Stimulated activated CD8-positive, alpha-beta memory T cell treated with anti-CD3 and anti-CD28 coated beads, Interleukin-7, amount 100 ng/mL, for 4 hours (primary cell): ENCODE measurements around the gene HHAT.

Experiments
- DNase-seq, 2 donors: peaks; one replicate each; pipeline ENCODE4 v3.0.0-alpha.2; 2020; ENCODE audit warnings: low read depth in 2 of 2

Gene HHAT

GRCh38 chr1:210440081-210440480 lies 111.4 kb downstream of the HHAT start:
- DNase-seq, result no peak

DNA sequence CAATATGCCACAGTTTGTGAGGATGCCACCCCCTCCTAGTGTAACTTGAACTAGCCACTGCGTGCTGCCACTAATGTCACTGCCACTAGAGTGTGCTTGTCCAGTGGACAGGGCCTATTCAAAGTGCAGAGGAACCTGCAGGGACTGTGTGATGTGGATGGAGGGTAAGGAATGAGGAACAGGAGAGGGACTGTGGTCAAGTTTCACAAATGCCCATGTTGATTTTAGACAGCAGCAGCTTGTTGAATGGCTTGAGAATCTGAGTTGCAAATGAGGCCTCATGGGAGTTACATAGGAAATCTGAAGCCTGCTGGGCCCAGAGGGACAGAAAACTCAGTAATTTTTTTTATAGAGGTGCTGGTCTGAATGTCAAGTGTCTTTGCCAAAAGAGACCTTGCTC lies 112.3 kb downstream of the HHAT start:
- DNase-seq, result no peak

DNA sequence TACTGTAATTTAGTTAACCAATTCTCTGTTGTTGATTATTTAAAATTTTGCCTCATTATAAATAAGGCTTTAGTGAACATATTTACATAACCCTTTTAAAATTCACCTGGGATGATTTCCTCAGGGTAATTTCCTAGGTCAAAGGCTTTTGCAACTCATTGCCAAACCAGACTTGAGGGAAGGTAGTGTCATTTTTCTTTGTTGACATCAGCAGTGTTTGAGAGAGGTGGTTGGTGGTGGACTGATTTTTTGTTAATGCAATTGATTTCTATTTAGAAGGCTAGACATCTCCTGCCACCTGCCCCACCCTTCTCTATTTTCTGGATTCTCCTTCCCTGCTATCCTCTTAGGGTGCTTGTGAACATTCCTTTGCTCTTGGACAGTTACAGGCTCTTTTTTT lies 116.8 kb downstream of the HHAT start:
- DNase-seq, result no peak

- DNase-seq, result no peak
Observed at GRCh38 chr1:210445931-210446330, 117.2 kb downstream of the HHAT start.

DNA sequence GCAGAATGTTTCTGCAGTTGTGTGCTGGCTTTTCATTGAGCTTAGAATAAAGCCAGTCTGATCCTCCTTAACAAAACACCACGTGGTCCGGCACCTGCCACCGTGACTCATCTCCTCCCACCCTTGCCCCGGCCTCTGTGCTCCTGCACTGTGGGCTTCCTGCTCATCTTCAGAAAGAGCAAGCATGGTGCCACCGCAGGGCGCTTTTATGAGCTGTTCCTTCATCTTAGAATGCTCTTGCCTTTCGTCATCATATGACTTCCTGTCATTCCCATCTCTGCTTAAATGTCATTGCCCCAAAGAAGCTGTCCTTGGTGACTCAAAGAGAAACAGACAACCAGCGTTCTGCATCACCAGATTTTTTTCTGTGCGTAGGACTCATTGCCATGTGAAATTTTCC lies 117.8 kb downstream of the HHAT start:
- peak; percentile 82 to 86 for DNase-seq

GRCh38 chr1:210447456-210448057 lies 118.9 kb downstream of the HHAT start:
- no peak for DNase-seq

DNA sequence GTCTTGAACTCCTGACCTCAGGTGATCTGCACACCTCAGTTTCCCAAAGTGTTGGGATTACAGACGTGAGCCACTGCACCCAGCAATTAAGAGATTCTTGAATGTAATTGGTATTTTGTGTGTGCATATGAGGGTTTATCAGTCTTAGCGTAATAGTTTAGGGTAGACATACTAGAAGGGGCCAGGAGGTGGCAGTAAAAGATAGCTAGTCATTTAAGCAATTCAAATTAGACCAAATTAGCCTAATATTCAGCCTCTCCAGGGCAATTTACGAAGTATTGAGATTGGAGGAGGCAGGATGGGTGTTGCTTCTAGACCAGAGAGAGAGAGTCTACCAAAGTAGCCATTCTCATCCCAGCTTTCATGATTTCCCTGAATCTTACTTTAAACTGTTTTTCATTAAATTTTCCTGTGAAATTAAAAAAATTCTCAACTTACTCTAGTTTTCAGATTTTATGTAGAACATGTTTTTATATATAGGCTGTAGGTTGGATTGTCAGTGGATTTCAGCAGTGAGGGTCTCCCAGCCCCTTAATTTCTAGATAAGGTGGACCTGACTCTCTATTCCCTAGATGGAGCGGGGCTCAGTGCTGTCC lies 119.7 kb downstream of the HHAT start:
- no peak for DNase-seq

DNA sequence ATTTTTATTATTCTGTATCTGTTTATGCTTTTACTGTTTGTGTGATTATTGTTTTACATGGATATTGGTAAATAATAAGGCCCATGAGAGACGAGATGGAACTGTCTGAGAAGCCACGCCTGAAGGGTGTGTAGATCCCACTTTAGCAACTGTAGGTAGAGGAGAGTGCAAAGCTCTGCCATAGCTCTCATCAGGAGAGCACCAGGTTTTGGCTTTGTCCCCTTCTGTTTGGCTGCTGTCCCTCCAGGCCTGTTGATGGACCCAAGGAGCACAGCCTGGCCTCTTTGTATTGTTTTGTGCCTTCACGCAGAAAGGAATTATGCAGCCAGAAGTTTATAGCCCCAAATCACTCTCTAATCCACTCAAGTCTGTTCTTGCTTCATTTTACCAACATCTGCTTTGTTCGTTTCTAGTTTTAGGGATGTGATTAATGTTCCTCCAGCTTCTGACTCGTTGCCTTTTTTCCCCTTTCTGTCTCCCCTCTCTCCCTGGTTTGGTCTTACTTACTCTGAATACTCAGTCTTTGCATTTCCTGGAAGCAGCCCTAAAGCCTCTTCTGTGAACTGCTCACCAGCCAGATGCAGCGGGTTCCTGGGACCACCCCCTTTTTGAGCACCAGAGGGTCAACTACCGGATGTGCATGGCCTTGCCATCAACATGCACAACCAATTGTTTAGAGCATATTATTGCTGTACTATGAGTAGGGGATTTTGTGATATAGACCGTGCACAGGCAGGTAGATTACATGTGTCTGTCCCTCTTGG lies 127.3 kb downstream of the HHAT start:
- DNase-seq, result no peak

- no peak for DNase-seq
Observed at GRCh38 chr1:210456731-210457255, 128.1 kb downstream of the HHAT start.

- DNase-seq, result no peak
Observed at GRCh38 chr1:210457568-210457967, 128.9 kb downstream of the HHAT start.

DNA sequence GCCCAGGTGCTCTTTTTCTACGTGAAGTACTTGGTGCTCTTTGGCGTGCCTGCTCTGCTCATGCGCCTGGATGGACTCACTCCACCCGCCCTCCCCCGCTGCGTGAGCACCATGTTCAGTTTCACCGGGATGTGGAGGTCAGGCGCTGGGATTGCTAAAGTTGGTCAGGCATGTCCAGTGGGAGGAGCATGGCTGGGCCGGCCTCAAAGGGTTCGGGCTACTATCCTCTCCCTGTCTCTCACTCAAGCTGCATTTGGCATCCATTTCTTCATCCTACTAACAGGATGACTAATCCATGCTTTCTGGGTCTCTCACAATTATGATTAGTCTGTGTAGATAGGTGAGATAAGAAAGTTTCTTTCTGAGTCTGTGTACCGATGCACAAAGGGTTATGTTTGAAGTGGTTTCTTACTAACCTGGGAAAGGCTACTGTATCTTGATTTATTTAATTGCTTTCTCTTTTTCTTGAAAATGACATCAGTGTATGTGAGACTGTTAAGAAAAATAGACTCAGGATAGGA lies 135.9 kb downstream of the HHAT start:
- DNase-seq, result no peak

DNA sequence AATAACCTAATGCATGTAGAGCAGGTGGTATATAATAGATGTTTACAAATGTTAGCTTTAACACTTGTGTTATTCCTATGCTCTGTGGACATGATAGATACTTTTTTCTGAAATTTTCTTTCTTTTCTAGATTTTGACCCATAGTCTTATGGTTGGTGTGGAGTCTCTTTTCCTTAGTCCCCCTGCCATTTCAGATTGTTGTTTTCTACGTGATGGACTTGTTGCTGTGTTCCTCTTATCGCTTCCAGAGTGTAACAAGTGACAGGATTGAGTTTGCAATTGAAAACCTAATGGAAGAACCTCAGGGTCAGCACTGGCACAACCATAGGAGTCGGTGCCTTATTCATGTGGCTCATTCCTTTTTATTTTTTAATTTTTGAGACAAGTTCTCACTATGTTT lies 136.4 kb downstream of the HHAT start:
- no peak for DNase-seq

DNA sequence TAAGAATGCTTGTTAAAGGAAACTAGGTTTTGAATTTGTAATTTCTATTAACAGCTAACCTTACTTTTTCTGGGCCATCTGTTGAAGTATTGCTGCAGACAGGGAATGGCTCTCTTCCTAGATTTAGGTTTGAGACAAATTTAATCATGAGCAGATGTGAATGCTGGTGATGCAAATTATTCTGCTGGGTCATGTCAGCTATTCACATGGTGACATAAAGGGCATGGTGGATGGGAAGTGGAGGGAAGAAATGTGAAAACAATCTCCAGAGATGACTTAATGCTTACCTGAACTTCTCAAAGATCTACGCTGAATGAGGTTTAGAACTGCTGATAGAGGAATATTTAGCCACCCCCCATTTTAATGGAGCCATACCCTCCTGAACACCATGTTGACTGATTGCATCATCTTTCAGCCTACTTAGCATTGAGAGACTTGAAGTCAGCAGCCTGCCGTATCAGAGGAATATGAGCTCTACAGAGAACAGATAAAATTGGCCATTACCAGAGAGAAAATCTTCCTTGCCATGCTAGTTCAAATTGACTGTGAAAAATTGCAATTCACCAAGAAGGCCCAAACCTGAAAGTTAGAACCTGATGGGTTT lies 138.8 kb downstream of the HHAT start:
- no peak for DNase-seq

GRCh38 chr1:210469441-210469840 lies 140.7 kb downstream of the HHAT start:
- no peak for DNase-seq

DNA sequence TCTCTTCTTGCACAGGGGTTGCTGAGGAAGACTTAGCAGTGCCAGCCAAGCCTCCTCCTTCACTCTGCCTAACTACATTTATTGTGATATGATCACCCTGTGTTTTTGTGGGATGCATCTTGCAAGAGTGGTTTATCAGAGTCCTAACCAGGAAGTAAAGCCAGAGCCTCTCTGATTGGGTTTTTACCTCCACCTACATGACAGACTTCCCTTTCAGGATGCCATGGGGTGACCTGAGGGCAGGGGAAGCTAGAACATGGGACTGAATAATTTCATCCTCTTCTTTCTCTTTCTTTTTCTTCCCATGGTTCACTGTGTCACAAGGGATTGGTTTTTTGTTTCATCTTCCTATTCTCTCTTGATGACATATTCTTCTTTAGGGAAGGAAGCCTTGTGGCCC lies 146.6 kb downstream of the HHAT start:
- no peak for DNase-seq

DNA sequence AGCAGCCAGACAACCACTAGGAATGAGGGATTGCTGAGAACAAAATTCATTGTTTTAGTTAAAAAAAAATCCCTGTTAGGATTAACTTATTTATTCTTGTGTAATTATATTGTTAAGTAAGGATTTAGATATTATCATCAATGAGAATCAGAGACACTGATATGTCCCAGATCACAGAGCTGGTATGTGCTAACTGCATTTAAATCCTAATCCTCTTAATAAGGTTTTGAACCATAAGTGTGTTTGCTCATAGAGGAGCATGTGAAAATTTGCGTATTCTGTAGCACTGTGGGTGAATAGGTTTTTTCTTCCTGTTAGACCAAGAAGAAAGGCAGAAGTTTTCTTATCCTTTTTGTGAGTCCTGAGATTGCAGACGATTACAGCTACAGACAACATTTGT lies 147.1 kb downstream of the HHAT start:
- DNase-seq, result no peak

GRCh38 chr1:210476730-210477129 lies 148.0 kb downstream of the HHAT start:
- no peak for DNase-seq

DNA sequence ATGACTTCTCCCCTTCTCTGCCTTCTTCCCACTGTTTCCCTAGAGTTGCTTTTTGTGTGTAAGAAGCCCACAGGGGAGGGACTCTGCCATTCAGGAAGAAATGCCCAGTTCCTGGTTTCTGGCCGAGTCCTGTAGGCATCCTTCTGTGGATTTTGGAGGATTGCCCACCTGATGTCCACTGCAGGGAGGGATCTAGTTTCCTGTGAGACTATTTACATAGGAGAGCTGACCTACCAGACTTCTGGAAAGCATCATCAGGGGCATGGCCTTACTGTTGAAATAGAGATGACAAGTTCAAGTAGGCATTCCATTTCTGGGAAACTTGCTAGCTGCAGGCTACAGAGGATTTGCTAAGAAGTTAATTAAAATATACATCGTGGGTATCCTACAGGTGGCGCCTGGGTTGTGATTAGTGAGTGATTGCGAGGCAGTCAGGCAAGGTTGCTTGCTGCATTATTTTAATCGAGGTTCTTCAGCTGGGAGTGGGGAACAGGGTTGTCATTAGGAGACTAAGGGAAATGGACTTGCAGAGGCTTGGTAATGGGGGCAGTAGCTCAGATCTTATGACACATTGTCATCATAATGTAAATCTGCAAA lies 148.7 kb downstream of the HHAT start:
- DNase-seq, result no peak

DNA sequence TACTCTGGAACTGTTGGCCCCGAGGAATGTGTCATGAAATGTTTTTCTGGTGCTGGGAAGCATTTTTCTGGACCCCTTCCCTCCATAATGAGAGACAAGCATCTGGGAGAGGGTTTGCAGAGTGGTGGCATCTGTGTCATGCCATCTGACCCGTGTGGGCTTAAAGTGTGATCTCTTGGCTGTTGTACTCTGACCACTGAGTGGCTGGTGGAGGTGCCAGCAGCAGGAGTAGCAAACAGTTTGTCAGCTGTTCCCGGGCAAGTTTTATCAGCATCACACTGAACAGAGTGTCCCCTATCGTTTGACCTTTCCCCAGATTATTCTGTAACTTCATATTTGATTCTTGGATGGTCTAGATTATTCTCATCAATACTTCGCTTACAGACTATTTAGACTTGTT lies 150.1 kb downstream of the HHAT start:
- no peak for DNase-seq

GRCh38 chr1:210482491-210482890 lies 153.8 kb downstream of the HHAT start:
- no peak for DNase-seq

- no peak for DNase-seq
Observed at GRCh38 chr1:210482945-210483617, 154.4 kb downstream of the HHAT start.
